22Rv1 (cell line): ENCODE measurements around the gene DOCK9.

ENCODE experiments used
- H3K27ac ChIP-seq: fragments of 450-650 bp; 2 replicates; pipeline ENCODE4 v1.5.1; 2017
- ZFX ChIP-seq: fragments of 450-650 bp; IDR thresholded peaks from 2 replicates; pipeline ENCODE4 v1.6.1; 2017; ENCODE audit warnings: antibody characterized with exemption, borderline replicate concordance
- TF ChIP-seq, protein P1 (sequence below): fragments of 450-650 bp; IDR thresholded peaks from 2 replicates; pipeline ENCODE4 v1.5.1; 2017; ENCODE audit warnings: mild to moderate bottlenecking

The DOCK9 gene

DNA sequence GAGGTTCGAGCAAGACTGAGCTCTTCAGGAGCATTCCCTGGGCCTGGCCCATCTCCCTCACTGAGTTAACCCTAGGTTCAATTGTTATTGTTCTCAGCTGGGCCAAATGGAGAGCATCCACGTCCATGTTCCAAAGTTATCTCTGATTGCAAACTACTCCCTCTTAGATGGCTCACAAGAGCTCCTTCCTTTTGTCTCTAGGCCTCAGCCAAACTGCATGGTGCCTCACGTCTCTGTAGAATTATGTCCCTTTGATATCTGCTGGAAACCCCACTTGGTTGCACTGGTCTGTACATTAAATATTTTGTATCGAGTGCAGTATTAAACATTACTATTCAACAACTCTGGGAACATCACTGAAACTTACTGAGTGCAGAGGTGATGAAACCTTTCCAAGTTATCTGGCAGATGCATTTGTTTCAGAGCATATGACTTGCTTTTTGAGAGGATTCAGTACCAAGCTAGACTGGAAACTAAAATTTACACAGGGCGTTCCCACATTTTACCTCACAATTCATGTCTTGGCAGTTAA lies 38.1 kb downstream of the DOCK9 start:
- no peak overlapping the region for H3K27ac ChIP-seq
- no peak for TF ChIP-seq ZFX
- TF ChIP-seq, protein P1, sequence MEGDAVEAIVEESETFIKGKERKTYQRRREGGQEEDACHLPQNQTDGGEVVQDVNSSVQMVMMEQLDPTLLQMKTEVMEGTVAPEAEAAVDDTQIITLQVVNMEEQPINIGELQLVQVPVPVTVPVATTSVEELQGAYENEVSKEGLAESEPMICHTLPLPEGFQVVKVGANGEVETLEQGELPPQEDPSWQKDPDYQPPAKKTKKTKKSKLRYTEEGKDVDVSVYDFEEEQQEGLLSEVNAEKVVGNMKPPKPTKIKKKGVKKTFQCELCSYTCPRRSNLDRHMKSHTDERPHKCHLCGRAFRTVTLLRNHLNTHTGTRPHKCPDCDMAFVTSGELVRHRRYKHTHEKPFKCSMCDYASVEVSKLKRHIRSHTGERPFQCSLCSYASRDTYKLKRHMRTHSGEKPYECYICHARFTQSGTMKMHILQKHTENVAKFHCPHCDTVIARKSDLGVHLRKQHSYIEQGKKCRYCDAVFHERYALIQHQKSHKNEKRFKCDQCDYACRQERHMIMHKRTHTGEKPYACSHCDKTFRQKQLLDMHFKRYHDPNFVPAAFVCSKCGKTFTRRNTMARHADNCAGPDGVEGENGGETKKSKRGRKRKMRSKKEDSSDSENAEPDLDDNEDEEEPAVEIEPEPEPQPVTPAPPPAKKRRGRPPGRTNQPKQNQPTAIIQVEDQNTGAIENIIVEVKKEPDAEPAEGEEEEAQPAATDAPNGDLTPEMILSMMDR: no peak

DNA sequence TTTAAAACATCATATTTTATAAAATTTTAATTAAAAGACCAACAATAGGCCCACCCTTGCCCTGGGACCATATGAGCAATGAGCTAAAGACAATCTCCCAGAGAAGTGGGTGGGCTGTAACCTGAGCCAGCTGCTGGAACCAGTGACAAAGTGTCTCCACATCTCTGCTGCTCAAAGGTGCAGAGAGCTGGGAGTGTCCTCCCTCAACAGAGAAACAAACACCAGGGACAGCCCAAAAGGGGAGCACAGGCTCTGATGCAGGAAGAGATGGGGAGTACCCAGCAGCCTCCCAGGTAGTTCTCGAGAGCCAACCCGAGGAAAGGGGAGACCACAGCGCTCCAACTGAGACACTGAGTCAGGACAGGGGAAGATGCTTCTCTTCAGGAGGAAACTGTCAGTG lies 39.1 kb downstream of the DOCK9 start:
- TF ChIP-seq, protein P1: no peak
- no peak for TF ChIP-seq ZFX
- no peak overlapping the region for H3K27ac ChIP-seq

DNA sequence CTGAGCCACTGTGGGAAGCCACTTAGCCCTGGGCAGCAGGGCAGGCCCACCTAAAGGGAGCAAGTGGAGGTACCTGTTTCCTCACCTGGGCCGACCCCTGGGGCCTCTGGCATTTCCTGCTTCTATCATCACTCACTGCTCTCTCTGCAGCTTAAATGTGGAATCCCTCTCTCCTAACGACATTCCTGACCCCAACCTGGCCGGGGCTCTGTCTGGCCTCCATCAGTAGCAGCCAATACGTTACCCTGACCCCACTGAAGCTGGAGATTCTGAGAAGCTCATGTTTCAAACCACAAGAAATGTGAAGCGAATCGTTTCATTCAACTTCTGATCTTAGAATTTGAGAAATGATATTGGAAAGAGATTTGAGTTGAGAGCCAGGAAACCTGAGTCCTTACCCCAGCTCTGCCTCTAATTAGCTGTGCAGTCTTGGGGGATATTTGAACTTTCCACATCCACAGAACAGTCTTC lies 39.9 kb downstream of the DOCK9 start:
- H3K27ac ChIP-seq: no peak overlapping the region
- no peak for TF ChIP-seq ZFX
- TF ChIP-seq, protein P1: no peak

GRCh38 chr13:98934243-98934642 lies 43.6 kb downstream of the DOCK9 start:
- H3K27ac ChIP-seq: no peak overlapping the region
- TF ChIP-seq, protein P1: no peak
- TF ChIP-seq ZFX: no peak

DNA sequence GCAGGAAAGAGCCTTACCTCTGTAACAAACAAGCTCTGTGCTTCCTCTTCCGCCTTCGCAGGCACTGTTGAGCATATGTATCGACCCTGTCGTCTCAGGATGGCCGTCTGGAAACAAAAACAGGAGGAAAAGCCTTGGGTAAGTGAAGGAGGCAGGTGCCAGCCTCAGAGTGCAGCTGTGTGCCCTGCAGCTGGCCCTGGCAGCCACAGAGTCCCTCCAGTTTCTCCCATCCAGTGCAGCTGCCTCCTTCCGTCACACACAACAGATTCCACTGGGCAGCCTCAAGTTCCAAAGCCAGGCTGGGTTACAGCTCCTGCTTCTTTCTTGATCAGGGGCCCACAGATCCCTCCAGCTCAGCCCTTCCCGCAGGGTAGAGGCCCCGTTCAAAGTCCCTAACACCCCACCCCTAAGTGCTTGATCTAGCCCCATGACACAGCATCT lies 47.7 kb downstream of the DOCK9 start:
- H3K27ac ChIP-seq: no peak overlapping the region
- TF ChIP-seq, protein P1: no peak
- TF ChIP-seq ZFX: no peak

DNA sequence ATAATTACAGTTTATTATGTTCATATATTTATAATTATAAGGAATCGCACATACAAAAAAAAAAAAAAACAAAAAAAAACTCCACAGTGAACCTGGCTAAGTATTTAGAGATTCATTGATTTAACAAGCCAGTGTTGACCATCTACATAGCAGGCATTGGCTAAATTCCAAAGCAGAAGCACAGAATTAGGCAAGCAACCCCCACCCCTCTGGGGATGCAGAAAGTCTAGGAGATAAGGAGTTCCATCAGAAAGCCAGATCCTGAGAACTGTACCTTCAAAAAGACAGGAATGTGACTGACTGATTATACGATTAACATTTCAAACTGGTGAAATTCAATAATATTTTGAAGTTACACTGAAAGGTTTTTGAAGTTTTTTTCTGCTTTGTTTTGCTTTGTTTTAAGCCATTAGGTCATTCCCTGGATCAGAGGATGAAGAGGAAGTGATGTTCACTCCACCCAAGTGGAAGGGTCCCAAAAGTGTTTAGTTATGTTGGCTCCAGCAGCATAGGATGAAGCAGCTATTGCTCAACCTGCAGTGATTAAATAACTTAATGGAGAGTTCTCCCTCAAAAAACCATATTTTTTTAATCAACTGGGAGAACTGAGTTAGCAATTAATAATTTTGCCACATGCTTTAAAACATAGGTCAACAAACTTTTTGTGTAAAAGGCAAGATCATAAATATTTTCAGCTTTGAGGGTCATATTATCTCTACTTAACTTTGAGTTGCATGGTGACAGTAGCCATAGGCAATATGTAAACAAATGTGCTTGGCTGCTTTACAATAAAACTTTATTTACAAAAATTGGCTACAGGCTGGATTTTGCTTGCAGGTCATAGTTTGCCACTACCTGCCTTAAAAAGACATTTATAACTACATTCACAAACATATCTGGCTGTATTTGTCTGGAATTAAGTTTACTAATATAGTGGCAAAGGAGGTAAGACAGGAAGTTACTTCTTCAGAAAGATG lies 49.6 kb downstream of the DOCK9 start:
- no peak overlapping the region for H3K27ac ChIP-seq
- TF ChIP-seq, protein P1: no peak
- TF ChIP-seq ZFX: no peak

- H3K27ac ChIP-seq: no peak overlapping the region
- TF ChIP-seq, protein P1: no peak
- no peak for TF ChIP-seq ZFX
Measured at GRCh38 chr13:98925949-98926348, 51.9 kb downstream of the DOCK9 start.
